IPS-11a (cell line): ENCODE results near the gene CD109.

Source experiments
- H3K4me3 ChIP-seq: one replicate; pipeline ENCODE4 v1.5.1; 2013; ENCODE audit warnings: low read depth, low read length, control low read depth

The CD109 gene

DNA sequence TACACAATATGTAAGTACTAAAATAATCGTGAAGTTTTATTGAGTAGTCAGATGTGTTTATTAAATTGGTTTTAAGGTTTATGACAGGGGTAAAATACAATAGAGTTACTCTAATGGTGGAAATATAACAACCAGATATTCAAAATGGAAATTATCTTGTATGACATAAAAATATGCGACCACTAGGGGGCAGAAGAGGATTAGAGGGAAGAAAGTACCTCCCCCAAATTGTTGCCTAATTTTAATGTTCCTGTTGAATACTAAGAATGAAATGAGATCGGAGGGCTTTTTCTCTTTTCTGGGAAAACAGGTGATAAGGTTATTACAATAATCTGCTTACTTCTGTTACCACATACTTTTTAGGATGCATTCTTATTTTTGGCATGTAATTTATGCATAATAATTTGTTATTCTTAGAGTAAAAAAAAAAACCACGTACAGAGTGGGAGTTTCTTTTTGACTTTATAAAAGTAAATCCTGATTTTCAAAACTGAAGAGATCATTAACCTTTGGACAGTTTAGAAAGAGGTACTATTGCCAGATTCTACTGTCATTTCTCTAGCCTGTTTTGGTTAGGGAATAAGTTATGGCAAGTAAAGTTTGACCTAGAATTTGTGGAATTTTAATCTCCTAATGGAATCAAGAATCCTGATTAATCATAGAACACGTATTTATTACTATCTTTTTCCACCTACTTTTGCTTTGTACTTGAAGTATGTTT, 159.2 kb downstream of the CD109 start:
- no peak overlapping the region for H3K4me3 ChIP-seq

DNA sequence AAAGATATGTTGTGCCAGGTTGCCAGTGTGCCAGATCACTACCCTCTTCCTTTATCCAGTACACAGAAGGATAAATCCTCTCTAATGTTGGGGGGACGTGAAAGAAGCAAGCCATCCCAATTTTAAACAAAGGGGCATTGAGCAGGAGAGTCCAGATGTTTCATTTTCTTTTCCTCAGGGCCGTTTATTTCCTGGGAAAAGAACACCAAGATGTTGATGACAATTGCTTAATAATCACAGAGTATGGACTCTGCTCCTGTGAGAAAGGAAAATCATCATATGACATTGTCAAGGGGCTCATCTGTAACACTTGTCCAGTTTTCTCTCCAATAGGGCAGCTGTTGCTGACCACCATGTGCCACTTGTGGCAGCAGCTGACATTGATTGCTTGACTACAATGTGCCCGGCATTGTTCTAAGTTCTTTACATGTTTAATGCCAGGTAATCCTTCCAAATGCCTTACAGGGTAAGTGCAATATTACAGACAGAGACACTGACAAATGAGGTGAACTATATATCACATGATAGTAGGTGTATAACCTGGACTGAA, 161.4 kb downstream of the CD109 start:
- H3K4me3 ChIP-seq = no peak overlapping the region

DNA sequence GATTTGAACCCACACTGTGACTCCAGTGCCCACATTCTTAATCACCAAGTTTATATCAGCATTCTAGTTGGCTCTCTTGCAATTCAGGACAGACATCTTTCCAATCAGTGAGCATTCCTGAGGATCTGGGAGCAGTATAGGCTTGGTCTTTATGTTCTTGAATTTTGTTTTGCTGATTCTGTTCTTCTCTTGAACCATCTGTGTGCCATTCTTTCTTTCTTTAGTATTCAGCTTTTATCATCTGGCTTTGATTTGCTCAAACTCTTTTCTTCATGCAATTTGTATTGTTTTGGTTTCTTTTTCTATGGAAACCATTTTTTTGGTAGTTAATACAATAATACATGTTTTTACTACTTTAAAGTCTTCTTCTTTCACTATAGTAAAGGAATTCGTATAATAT, 162.4 kb downstream of the CD109 start:
- H3K4me3 ChIP-seq = no peak overlapping the region

DNA sequence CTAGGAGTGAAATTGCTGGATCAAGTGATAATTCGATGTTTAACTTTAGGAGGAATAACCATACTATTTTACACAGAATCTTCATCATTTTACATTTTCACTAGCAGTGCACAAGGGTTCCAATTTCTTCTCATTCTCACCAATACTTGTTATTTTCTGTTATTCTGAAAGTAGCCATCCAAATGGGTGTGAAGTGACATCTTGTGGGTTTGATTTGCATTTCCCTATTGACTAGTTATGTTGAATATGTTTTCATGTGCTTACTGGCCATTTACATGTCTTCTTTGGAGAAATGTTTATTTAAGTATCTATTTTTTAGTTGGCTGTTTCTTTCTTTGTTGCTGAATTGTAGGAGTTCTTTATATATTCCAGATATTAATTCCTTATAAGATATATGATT, 164.3 kb downstream of the CD109 start:
- H3K4me3 ChIP-seq = no peak overlapping the region

- H3K4me3 ChIP-seq = no peak overlapping the region
These were observed 170.3 kb downstream of the CD109 start for GRCh38 chr6:73866305-73866704.

- H3K4me3 ChIP-seq = no peak overlapping the region
These were observed 171.4 kb downstream of the CD109 start for GRCh38 chr6:73867411-73867810.

DNA sequence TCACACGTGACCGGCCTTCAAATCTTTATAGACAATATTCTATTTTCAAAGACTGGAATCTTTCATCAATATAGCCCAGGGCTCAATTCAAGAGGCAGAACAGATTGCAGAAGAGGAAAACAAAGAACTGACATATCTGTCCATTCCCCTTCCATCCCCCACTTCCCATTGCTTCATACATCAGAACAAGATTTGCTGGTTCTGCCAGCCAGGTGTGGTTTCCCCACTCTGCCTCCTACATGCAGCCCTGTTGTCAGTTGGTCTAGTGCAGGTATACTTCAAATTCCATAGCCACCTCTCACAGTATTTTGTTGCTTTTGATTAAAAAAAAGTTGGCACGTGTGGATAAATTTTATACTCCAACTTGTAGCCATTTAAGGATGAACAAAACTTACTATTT, 174.9 kb downstream of the CD109 start:
- no peak overlapping the region for H3K4me3 ChIP-seq

DNA sequence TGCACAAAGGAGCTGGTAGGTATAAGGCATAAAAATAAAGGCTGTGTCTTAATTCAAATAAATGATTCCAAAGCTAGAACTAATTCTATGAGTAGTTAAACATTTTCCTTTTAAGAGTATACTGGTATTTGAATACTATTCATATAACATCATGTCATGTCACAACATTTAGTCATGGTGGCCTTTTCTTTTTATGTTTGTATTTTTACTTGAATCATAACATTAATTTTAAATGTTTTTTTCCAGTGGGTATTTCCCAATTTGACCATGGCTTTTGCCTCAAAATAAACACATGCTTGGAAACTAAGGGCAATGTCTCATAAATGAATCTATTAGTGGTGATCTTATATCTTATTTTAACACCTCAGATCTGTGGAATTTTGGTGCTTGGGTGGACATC, 177.1 kb downstream of the CD109 start:
- no peak overlapping the region for H3K4me3 ChIP-seq
